NB4 (cell line): ENCODE measurements around the gene IRS1.

ENCODE experiments used
- POLR2A ChIP-seq: IDR thresholded peaks from 2 replicates; pipeline ENCODE4 v1.6.1; 2011; ENCODE audit warnings: mild to moderate bottlenecking; ENCODE audit not compliant: insufficient read length; ENCODE audit errors: extremely low read depth
- TF ChIP-seq, protein P1 (sequence below): IDR thresholded peaks from one replicate; pipeline ENCODE4 v1.5.1; 2012; ENCODE audit warnings: low read depth, low read length
- TF ChIP-seq, protein P2 (sequence below): IDR thresholded peaks from 2 replicates; pipeline ENCODE4 v1.6.1; 2011; ENCODE audit warnings: low read depth, low read length

DNA sequence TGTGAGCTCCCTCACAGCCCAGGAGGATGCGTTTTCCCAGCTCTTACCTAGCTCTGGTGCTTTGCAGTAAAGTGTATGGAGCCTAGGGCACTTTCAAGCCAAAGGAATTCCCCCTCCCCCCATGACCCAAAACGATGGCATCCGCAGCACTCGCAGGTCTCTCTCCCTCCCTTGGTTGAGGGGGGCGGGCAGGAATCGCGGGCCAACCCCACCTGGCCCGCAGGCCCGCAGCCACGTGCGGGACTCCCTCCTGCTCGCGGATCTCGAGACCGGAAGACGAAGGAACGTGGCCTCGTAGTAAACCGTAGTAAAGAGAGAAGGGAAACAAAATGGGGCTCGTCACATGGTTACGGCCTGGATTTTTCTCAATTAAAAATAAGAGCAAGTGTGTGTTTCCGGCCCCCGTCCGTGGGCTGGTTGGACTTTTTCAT is 8.5 kb downstream of the IRS1 start:
- TF ChIP-seq, protein P1, sequence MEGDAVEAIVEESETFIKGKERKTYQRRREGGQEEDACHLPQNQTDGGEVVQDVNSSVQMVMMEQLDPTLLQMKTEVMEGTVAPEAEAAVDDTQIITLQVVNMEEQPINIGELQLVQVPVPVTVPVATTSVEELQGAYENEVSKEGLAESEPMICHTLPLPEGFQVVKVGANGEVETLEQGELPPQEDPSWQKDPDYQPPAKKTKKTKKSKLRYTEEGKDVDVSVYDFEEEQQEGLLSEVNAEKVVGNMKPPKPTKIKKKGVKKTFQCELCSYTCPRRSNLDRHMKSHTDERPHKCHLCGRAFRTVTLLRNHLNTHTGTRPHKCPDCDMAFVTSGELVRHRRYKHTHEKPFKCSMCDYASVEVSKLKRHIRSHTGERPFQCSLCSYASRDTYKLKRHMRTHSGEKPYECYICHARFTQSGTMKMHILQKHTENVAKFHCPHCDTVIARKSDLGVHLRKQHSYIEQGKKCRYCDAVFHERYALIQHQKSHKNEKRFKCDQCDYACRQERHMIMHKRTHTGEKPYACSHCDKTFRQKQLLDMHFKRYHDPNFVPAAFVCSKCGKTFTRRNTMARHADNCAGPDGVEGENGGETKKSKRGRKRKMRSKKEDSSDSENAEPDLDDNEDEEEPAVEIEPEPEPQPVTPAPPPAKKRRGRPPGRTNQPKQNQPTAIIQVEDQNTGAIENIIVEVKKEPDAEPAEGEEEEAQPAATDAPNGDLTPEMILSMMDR = no peak
- TF ChIP-seq POLR2A = no peak
- TF ChIP-seq, protein P2, sequence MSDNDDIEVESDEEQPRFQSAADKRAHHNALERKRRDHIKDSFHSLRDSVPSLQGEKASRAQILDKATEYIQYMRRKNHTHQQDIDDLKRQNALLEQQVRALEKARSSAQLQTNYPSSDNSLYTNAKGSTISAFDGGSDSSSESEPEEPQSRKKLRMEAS = no peak
